Prostate gland (tissue), 2 donors: Measurements from ENCODE around the gene BTBD1. TPM values are rescaled to one million over a fixed set of nuclear protein-coding genes. Genes with fewer than 3 reads are reported as not detected.
"Not testable (repeated sequence)": the region's sequence is repeated elsewhere in the genome, so short reads cannot be mapped to it uniquely, and the experiment has no call there.

Experiments used
- DNase-seq: peaks from one replicate; pipeline ENCODE4 v3.0.0-alpha.2; 2019; ENCODE audit warnings: low spot score
- H3K27ac ChIP-seq, 2 donors: fragments of 200-600 bp; sonication (generic); 2 replicates each; pipeline ENCODE4 v1.5.1; 2017 to 2019
- H3K27me3 ChIP-seq: fragments of 200-600 bp; sonication (generic); replicated peaks from 2 replicates; pipeline ENCODE4 v1.5.1; 2019; ENCODE audit not compliant: insufficient read depth
- H3K36me3 ChIP-seq, 2 donors: fragments of 200-600 bp; sonication (generic); 1 replicate in 1 of 2; 2 replicates in 1 of 2; pipeline versions ENCODE4 v1.5.1 to v1.8.1; 2017 to 2019
- H3K4me1 ChIP-seq: fragments of 200-600 bp; sonication (generic); replicated peaks from 2 replicates; pipeline ENCODE4 v1.5.1; 2019
- H3K4me3 ChIP-seq, 2 donors: fragments of 200-600 bp; sonication (generic); 2 replicates each; pipeline ENCODE4 v1.5.1; 2017 to 2019
- H3K9me3 ChIP-seq: fragments of 200-600 bp; sonication (generic); 2 replicates; pipeline ENCODE4 v1.5.1; 2017
- CTCF ChIP-seq, 4 experiments: fragments of 200-600 bp in 2 of 4; fragments of 450-650 bp in 2 of 4; sonication (generic) in 2 of 4; IDR thresholded peaks; 1 replicate in 3 of 4; 2 replicates in 1 of 4; pipeline ENCODE4 v1.5.1; 2016 to 2019; ENCODE audit warnings: antibody characterized with exemption in 4 of 4, mild to moderate bottlenecking in 2 of 4, moderate library complexity in 2 of 4
- POLR2A ChIP-seq: fragments of 450-650 bp; IDR thresholded peaks from one replicate; pipeline ENCODE4 v1.6.1; 2016; ENCODE audit warnings: antibody characterized with exemption, mild to moderate bottlenecking
- POLR2AphosphoS5 ChIP-seq: sonication (generic); formaldehyde crosslinking; IDR thresholded peaks from one replicate; pipeline ENCODE4 v1.6.1; 2017; ENCODE audit warnings: antibody characterized with exemption
- WGBS: methylation state at CpG from one replicate; pipeline ENCODE4 v1.1.5; 2018; 5-methylcytosine and 5-hydroxymethylcytosine counted together
- intact Hi-C: fragments of 100-400 bp; cut with DNase I; formaldehyde crosslinking; loops from one replicate; pipeline ENCODE4 v1.14.2; 2022
- total RNA-seq, 2 donors: library from RNA; depleted of rRNA; stranded (reverse); fragments of >200 nt; gene quantifications; one replicate each; pipeline ENCODE4 v1.1.0, GENCODE V29; 2016

BTBD1 gene
- total RNA-seq, 2 donors from 2014 or later = 56.6 to 71.3 TPM

- intact Hi-C loops = no loop called here
- 46% methylated on average over 2 of the region's 2 CpGs for WGBS
- H3K27me3 ChIP-seq = no peaks in the 10 kb centered on the region
- H3K4me3 ChIP-seq = no peak overlapping the region
- no peaks in the 10 kb centered on the region for H3K36me3 ChIP-seq
- TF ChIP-seq POLR2A (no peak), POLR2AphosphoS5 (no peak), CTCF (IDR thresholded peaks at IDR 0.05) (no peak)
- no peak overlapping the region for H3K27ac ChIP-seq
- H3K4me1 ChIP-seq = no peaks in the 10 kb centered on the region
- DNase-seq = no peak
- H3K9me3 ChIP-seq = no peaks in the 10 kb centered on the region
Measured at GRCh38 chr15:83087576-83087975, 20.5 kb upstream of the BTBD1 start.

- H3K9me3 ChIP-seq, H3K4me3 ChIP-seq, H3K27ac ChIP-seq, H3K36me3 ChIP-seq, H3K27me3 ChIP-seq, H3K4me1 ChIP-seq, intact Hi-C loops, DNase-seq: not testable (repeated sequence)
- WGBS = 91% methylated on average over 8 of the region's 8 CpGs
Measured at GRCh38 chr15:83085864-83086552, 19.0 kb upstream of the BTBD1 start.

- intact Hi-C loops, H3K4me3 ChIP-seq, H3K27ac ChIP-seq, H3K27me3 ChIP-seq, DNase-seq, H3K4me1 ChIP-seq, H3K36me3 ChIP-seq, H3K9me3 ChIP-seq: not testable (repeated sequence)
- WGBS = 89% methylated on average over 3 of the region's 3 CpGs
Measured at GRCh38 chr15:83085461-83085860, 18.4 kb upstream of the BTBD1 start.

GRCh38 chr15:83082730-83083386, 15.8 kb upstream of the BTBD1 start:
- Histone ChIP-seq H3K4me3 (no peak overlapping the region), H3K27ac (no peak overlapping the region), H3K9me3 (no peaks in the 10 kb centered on the region), H3K4me1 (no peaks in the 10 kb centered on the region), H3K27me3 (no peaks in the 10 kb centered on the region), H3K36me3 (no peaks in the 10 kb centered on the region)
- TF ChIP-seq POLR2AphosphoS5 (no peak), POLR2A (no peak), CTCF (IDR thresholded peaks at IDR 0.05) (no peak)
- no peak for DNase-seq
- WGBS = 82% methylated on average over 5 of the region's 5 CpGs
- intact Hi-C loops = no loop called here

- Histone ChIP-seq H3K27me3 (no peaks in the 10 kb centered on the region), H3K27ac (no peak overlapping the region), H3K9me3 (no peaks in the 10 kb centered on the region), H3K4me3 (no peak overlapping the region), H3K36me3 (no peaks in the 10 kb centered on the region), H3K4me1 (no peaks in the 10 kb centered on the region)
- no peak for TF ChIP-seq CTCF (IDR thresholded peaks at IDR 0.05)
- no peak for TF ChIP-seq POLR2AphosphoS5
- TF ChIP-seq POLR2A = no peak
- WGBS = 79% methylated on average over 5 of the region's 5 CpGs
- intact Hi-C loops = no loop called here
- DNase-seq = no peak
Measured at GRCh38 chr15:83081256-83082014, 14.4 kb upstream of the BTBD1 start.
